GM12865 (cell line): ENCODE data around the gene PIKFYVE.
"Not testable (repeated sequence)": the region's sequence is repeated elsewhere in the genome, so short reads cannot be mapped to it uniquely, and the experiment has no call there.

Experiments
- DNase-seq: peaks from one replicate; pipeline ENCODE4 v3.0.0; 2010; ENCODE audit warnings: low read depth
- H3K4me3 ChIP-seq: 2 replicates; pipeline ENCODE4 v1.5.1; 2011; ENCODE audit warnings: mild to moderate bottlenecking, low read depth, low read length, control low read depth
- CTCF ChIP-seq: IDR thresholded peaks from 2 replicates; pipeline ENCODE4 v1.5.1; 2011; ENCODE audit warnings: low read length, control low read depth, low read depth, inconsistent platforms; ENCODE audit not compliant: insufficient read depth; ENCODE audit errors: missing control alignments

Gene PIKFYVE

GRCh38 chr2:208255557-208256106 lies 10.4 kb upstream of the PIKFYVE start:
- TF ChIP-seq CTCF = no peak
- DNase-seq = no peak
- H3K4me3 ChIP-seq = peak overlapping the region; percentile 93

GRCh38 chr2:208256192-208256782 lies 9.8 kb upstream of the PIKFYVE start:
- H3K4me3 ChIP-seq = no peak overlapping the region
- peak; percentile 16 for TF ChIP-seq CTCF
- DNase-seq = peak; percentile 25

GRCh38 chr2:208256849-208257813 lies 8.9 kb upstream of the PIKFYVE start:
- DNase-seq, H3K4me3 ChIP-seq: not testable (repeated sequence)

GRCh38 chr2:208265371-208265800 lies 669 bp upstream of the PIKFYVE start:
- H3K4me3 ChIP-seq = peak overlapping the region; percentile 97
- TF ChIP-seq CTCF = no peak
- DNase-seq = peak; percentile 76

- TF ChIP-seq CTCF = no peak
- DNase-seq = no peak
- H3K4me3 ChIP-seq = peak overlapping the region; percentile 97
Measured at GRCh38 chr2:208266553-208266893, 468 bp downstream of the PIKFYVE start.

GRCh38 chr2:208266936-208267335 lies 881 bp downstream of the PIKFYVE start:
- DNase-seq = no peak
- TF ChIP-seq CTCF = no peak
- peak overlapping the region; percentile 97 for H3K4me3 ChIP-seq

- H3K4me3 ChIP-seq = peak overlapping the region; percentile 97; the same call in 1 of the 2 replicates
- not testable (repeated sequence) for DNase-seq
Measured at GRCh38 chr2:208267526-208267925, 1.5 kb downstream of the PIKFYVE start.
